T-cell (primary cell): Measurements from ENCODE around the gene BOC. TPM values are rescaled to one million over a fixed set of nuclear protein-coding genes. Genes with fewer than 3 reads are reported as not detected.

ENCODE experiments used
- ATAC-seq, 4 experiments: fragments of 200-7000 bp in 3 of 4; fragments of 150-1000 bp in 1 of 4; cut with Tn5 transposase; replicated peaks in 1 of 4; 1 replicate in 3 of 4; 2 replicates in 1 of 4; pipeline ENCODE4 v1.10.0; 2021; ENCODE audit warnings: moderate library complexity in 3 of 4, mild to moderate bottlenecking in 2 of 4, moderate number of reproducible peaks in 1 of 4
- CTCF ChIA-PET, 2 donors: fragments of 300-600 bp; sonication (Branson Sonifier 250); formaldehyde crosslinking; loops; one replicate each; lab custom pipeline; 2022; ENCODE audit warnings: antibody characterized with exemption in 2 of 2; lab: Charles Lee
- POLR2A ChIA-PET, 2 donors: fragments of 300-600 bp; sonication (Branson Sonifier 250); formaldehyde crosslinking; loops; one replicate each; lab custom pipeline; 2022; ENCODE audit warnings: antibody characterized with exemption in 2 of 2; lab: Charles Lee
- DNase-seq, 35 experiments: peaks; one replicate each; pipeline versions ENCODE4 v3.0.0 to v3.0.0-alpha.2; 2013 to 2023
- H3K27ac ChIP-seq: one replicate; pipeline ENCODE4 v1.5.1; 2013; ENCODE audit warnings: low read length
- H3K27me3 ChIP-seq, 2 experiments: replicated peaks in 1 of 2; 1 replicate in 1 of 2; 2 replicates in 1 of 2; pipeline versions ENCODE4 v1.6.1 to v1.7.0; 2013; ENCODE audit warnings: low read length in 1 of 2, mixed read lengths in 1 of 2; ENCODE audit not compliant: control insufficient read depth in 2 of 2, insufficient read depth in 2 of 2; ENCODE audit errors: extremely low read depth in 1 of 2
- H3K36me3 ChIP-seq, 2 donors: 1 replicate in 1 of 2; 2 replicates in 1 of 2; pipeline versions ENCODE4 v1.6.1 to v1.7.0; 2013; ENCODE audit warnings: low read length in 1 of 2; ENCODE audit not compliant: control insufficient read depth in 2 of 2, insufficient read depth in 1 of 2; ENCODE audit errors: extremely low read depth in 1 of 2
- H3K4me1 ChIP-seq, 2 experiments: 1 replicate in 1 of 2; 2 replicates in 1 of 2; pipeline versions ENCODE4 v1.6.1 to v1.7.0; 2013; ENCODE audit warnings: low read length in 2 of 2, mixed read lengths in 1 of 2; ENCODE audit not compliant: insufficient read depth in 2 of 2, control insufficient read depth in 1 of 2; ENCODE audit errors: extremely low read depth in 1 of 2
- H3K4me3 ChIP-seq, 2 donors: 1 replicate in 1 of 2; 2 replicates in 1 of 2; pipeline versions ENCODE4 v1.5.1 to v1.7.0; 2013; ENCODE audit warnings: mild to moderate bottlenecking in 2 of 2, low read length in 1 of 2, moderate library complexity in 1 of 2; ENCODE audit not compliant: control insufficient read depth in 1 of 2; ENCODE audit errors: extremely low read depth in 1 of 2
- H3K9me3 ChIP-seq: 2 replicates; pipeline ENCODE4 v1.7.0; 2013
- H3K27ac Mint-ChIP-seq, 2 donors: one replicate each; pipeline ENCODE4 v1.8.0; 2020 to 2021; ENCODE audit warnings: mild to moderate bottlenecking in 2 of 2, mixed read lengths in 2 of 2
- H3K27me3 Mint-ChIP-seq, 2 donors: one replicate each; pipeline ENCODE4 v1.8.0; 2021 to 2022; ENCODE audit warnings: mixed read lengths in 2 of 2
- H3K36me3 Mint-ChIP-seq: one replicate; pipeline ENCODE4 v1.8.0; 2021; ENCODE audit warnings: mixed read lengths
- H3K4me1 Mint-ChIP-seq, 3 donors: one replicate each; pipeline ENCODE4 v1.8.0; 2020 to 2022; ENCODE audit warnings: mixed read lengths in 3 of 3, mild to moderate bottlenecking in 1 of 3
- H3K4me3 Mint-ChIP-seq, 3 donors: one replicate each; pipeline ENCODE4 v1.8.0; 2020 to 2022; ENCODE audit warnings: mild to moderate bottlenecking in 3 of 3, mixed read lengths in 3 of 3, moderate library complexity in 3 of 3
- H3K9me3 Mint-ChIP-seq, 3 donors: one replicate each; pipeline ENCODE4 v1.8.0; 2020 to 2022; ENCODE audit warnings: mixed read lengths in 3 of 3
- WGBS: methylation state at CpG from one replicate; pipeline ENCODE4 v1.1.5; 2013; ENCODE audit warnings: missing lambda C conversion rate; ENCODE audit not compliant: insufficient coverage; 5-methylcytosine and 5-hydroxymethylcytosine counted together
- total RNA-seq, 35 experiments: library from RNA in 6 of 35; stranded (reverse) in 6 of 35; fragments of 120-200 nt in 1 of 35; gene quantifications; one replicate each; pipeline versions ENCODE4 v1.2.1 to v1.2.4 and lab custom pipeline; 2013 to 2026

The BOC gene
- total RNA-seq, 5 donors from 2014 or later (not counting 1 experiment from before 2014, with no cell fraction given): 0.16 to 0.20 TPM; not detected in 3

DNA sequence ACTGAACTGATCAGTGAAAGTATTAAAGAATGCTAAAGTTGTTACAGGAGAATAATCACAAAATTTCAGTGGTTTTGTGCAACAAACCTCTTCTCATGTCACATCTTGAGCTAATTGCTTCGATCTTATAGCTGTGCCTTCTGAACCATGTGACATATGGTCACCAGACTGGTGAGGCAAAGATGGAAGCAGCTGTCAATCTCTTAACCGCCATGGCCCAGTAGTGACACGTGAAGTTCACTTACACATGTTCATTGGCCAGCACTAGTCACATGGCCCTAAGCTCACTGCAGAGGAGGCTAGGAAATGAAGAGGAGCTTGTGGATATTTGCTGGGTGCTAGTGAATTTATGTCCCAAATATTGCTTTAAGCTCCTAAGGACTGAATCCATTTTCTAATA, 32.5 kb downstream of the BOC start:
- DNase-seq (no peak), ATAC-seq (no peak)
- H3K4me3 Mint-ChIP-seq: no peak overlapping the region
- WGBS: 29% methylated on average over 1 of the region's 3 CpGs
- peaks cover 9 to 19% of the 10 kb centered on the region in 2 donors for H3K27me3 Mint-ChIP-seq
- no peaks in the 10 kb centered on the region for H3K9me3 Mint-ChIP-seq
- POLR2A ChIA-PET: no interaction called here
- no peaks in the 10 kb centered on the region for H3K36me3 ChIP-seq
- no peak overlapping the region for H3K27ac Mint-ChIP-seq
- peaks cover 0 to 4% of the 10 kb centered on the region in 2 experiments for H3K27me3 ChIP-seq
- peaks cover 0 to 6% of the 10 kb centered on the region in 2 experiments for H3K4me1 ChIP-seq
- H3K4me1 Mint-ChIP-seq: peaks cover 8 to 12% (median 11%) of the 10 kb centered on the region in 3 donors
- no peak overlapping the region for H3K27ac ChIP-seq
- CTCF ChIA-PET: no interaction called here
- H3K36me3 Mint-ChIP-seq: no peaks in the 10 kb centered on the region
- H3K4me3 ChIP-seq: no peak overlapping the region
- no peaks in the 10 kb centered on the region for H3K9me3 ChIP-seq

DNA sequence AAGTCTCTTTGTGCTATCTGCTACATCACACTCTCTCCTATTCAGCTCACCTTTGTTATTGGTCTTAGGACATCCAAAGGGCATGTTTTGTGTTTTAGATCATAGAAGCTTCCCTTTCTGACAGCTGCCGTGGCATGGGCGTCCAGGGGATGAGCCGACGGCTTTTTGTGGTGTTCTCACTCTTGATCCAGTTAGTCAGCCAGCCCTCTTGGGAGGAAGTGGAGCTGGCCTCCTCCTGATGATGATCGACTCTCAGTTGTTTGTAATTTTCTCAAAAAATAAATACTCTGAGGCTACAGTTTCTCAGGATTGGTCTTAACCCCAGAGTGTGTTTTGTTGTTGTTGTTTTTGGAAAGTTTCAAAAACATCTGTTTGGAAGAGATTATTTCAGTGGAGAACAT, 34.4 kb downstream of the BOC start:
- no peaks in the 10 kb centered on the region for H3K36me3 ChIP-seq
- no peak for DNase-seq
- H3K27me3 Mint-ChIP-seq: peaks cover 11 to 17% of the 10 kb centered on the region in 2 donors
- H3K4me1 Mint-ChIP-seq: peaks cover 8 to 12% (median 11%) of the 10 kb centered on the region in 3 donors
- H3K9me3 Mint-ChIP-seq: no peaks in the 10 kb centered on the region
- POLR2A ChIA-PET: no interaction called here
- H3K4me3 ChIP-seq: no peak overlapping the region
- H3K4me3 Mint-ChIP-seq: no peak overlapping the region
- no peak for ATAC-seq
- H3K36me3 Mint-ChIP-seq: no peaks in the 10 kb centered on the region
- H3K27ac ChIP-seq: no peak overlapping the region
- H3K9me3 ChIP-seq: no peaks in the 10 kb centered on the region
- CTCF ChIA-PET: no interaction called here
- H3K4me1 ChIP-seq: peaks cover 0 to 6% of the 10 kb centered on the region in 2 experiments
- no peak overlapping the region for H3K27ac Mint-ChIP-seq
- WGBS: 90% methylated on average over 4 of the region's 5 CpGs
- peaks cover 0 to 4% of the 10 kb centered on the region in 2 experiments for H3K27me3 ChIP-seq

DNA sequence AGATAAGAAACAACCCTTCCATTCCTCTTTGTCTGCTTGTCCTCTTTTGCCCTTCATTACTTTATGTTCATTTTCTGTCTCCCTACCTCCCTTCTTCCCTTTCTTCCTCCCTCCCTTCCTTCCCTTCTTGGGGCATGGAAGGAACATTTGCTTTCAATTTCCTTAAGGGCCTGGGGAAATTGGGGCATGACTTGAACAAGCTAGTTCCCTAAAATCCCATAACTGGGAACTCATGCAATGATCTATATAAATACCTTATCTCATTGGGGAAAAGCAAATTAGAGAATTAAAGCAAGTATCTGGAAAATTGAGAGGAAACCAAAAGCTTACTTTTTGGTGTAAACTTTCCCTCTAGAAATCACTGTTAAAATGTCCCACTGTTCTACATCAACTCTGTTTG, 35.7 kb downstream of the BOC start:
- H3K27me3 Mint-ChIP-seq: peaks cover 11 to 13% of the 10 kb centered on the region in 2 donors
- Histone ChIP-seq H3K27me3 (peaks cover 0 to 7% of the 10 kb centered on the region in 2 experiments), H3K4me1 (peaks cover 0 to 6% of the 10 kb centered on the region in 2 experiments), H3K9me3 (no peaks in the 10 kb centered on the region), H3K4me3 (no peak overlapping the region), H3K27ac (no peak overlapping the region), H3K36me3 (no peaks in the 10 kb centered on the region)
- H3K4me3 Mint-ChIP-seq: no peak overlapping the region
- H3K36me3 Mint-ChIP-seq: no peaks in the 10 kb centered on the region
- peaks cover 5 to 7% (median 6%) of the 10 kb centered on the region in 3 donors for H3K4me1 Mint-ChIP-seq
- CTCF ChIA-PET: interaction anchor here (0.7 to 0.8 kb wide), 3 partner anchors 22 to 489 kb away, joined by 5 to 12 read pairs (median 7); no protein-coding TSS in a partner anchor
- H3K9me3 Mint-ChIP-seq: no peaks in the 10 kb centered on the region
- no peak overlapping the region for H3K27ac Mint-ChIP-seq
- ATAC-seq (no peak), DNase-seq (no peak)
- POLR2A ChIA-PET: no interaction called here

DNA sequence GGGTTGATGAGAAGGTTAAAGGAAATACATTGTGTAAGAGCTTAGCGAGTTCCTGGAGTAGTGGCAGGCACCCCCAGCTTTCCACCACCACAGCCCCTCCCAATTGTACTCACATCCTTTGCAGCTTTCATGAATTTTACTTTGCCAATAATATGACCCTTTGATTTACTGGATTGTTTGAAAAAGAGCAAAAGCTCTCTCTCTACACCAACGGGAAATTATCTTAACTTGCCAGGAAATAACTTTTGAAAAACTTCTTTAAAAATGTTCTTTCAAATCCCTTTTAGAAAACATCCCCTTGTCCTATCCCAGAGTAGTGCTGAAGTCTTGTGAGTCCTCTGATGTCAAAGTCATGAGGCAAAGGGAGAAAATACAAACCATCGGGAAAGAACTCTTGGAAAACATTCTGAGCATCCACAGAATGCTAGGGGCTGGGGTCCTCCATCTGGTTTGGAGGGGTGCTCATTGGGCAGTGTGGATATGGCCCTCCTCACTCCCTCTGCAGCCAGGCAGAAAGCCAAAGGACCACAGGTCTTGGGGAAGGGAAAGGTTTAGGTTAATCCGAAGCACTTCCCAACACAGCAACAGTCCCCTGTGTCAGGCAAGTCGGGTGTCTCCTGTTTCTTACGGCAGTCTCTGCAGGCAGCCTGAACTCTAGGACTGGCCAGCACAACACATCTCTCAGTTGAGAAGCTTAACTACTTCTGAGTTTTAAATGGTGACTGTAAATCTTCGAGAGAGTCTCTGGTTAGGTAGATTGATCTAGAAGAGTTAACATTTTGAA, 36.5 kb downstream of the BOC start:
- CTCF ChIA-PET: interaction anchor here (0.7 to 0.8 kb wide), 2 partner anchors 21 to 488 kb away, joined by 5 to 12 read pairs; no protein-coding TSS in a partner anchor

DNA sequence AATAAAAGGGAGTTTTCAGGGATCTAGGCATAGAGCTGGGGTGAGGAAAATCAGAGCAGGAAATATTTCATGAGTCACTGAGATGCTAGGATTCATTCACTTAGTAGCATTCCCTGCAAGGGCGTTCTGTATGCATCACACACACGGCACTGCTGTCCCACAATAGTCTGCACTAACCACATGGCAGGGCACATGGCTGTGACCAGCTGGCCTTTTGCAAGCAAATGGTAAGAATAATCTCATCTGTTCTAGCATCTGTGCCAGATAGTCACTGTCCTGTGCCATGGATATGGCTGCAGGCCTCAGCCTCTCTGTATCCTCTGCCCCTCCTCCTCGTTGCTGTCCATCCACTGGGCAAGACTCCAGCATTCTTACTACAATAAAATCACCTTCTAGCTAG, 37.8 kb downstream of the BOC start:
- WGBS: 73% methylated on average over 2 of the region's 3 CpGs
- H3K4me1 ChIP-seq: no peaks in the 10 kb centered on the region

More for the DNA sequence above, 36.5 kb downstream of the BOC start:
- Mint-ChIP-seq H3K4me1 (no peaks in the 10 kb centered on the region), H3K36me3 (no peaks in the 10 kb centered on the region), H3K4me3 (no peak overlapping the region), H3K27ac (no peak overlapping the region), H3K9me3 (no peaks in the 10 kb centered on the region), H3K27me3 (peaks cover 11 to 13% of the 10 kb centered on the region in 2 donors)
- ATAC-seq (no peak), DNase-seq (no peak)
- Histone ChIP-seq H3K4me1 (peaks cover 0 to 2% of the 10 kb centered on the region in 2 experiments), H3K36me3 (no peaks in the 10 kb centered on the region), H3K27me3 (peaks cover 0 to 12% of the 10 kb centered on the region in 2 experiments), H3K9me3 (no peaks in the 10 kb centered on the region), H3K4me3 (no peak overlapping the region), H3K27ac (no peak overlapping the region)
- POLR2A ChIA-PET: no interaction called here
- no CpG with 5 or more reads among the region's 7 CpGs for WGBS

DNA sequence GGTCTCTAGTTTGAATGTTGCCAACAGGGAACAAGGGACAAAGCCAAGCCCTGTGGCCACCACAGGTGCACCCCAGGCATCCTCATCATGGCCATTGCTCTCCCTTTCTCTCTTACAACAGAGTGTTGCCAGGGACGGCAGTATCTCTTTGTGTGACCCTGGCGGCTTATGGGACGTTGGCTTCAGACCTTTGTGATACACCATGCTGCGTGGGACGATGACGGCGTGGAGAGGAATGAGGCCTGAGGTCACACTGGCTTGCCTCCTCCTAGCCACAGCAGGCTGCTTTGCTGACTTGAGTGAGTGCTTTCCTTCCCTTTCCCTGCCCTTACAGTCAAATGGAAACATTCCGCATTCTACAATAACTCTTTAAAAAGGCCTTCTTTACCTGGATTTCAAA, 38.2 kb downstream of the BOC start:
- peaks cover 0 to 12% of the 10 kb centered on the region in 2 experiments for H3K27me3 ChIP-seq
- ChIA-PET POLR2A (interaction anchor here in 1 of 2 donors (0.6 kb wide), 1 partner anchor 47 kb away, joined by 3 read pairs; no protein-coding TSS in a partner anchor), CTCF (no interaction called here)
- Mint-ChIP-seq H3K36me3 (no peaks in the 10 kb centered on the region), H3K4me1 (no peaks in the 10 kb centered on the region), H3K27me3 (peaks cover 10 to 11% of the 10 kb centered on the region in 2 donors), H3K27ac (no peak overlapping the region), H3K4me3 (no peak overlapping the region), H3K9me3 (no peaks in the 10 kb centered on the region)
- DNase-seq (no peak), ATAC-seq (no peak)
- H3K4me1 ChIP-seq: no peaks in the 10 kb centered on the region
- no peaks in the 10 kb centered on the region for H3K9me3 ChIP-seq
- no peak overlapping the region for H3K4me3 ChIP-seq
- H3K36me3 ChIP-seq: no peaks in the 10 kb centered on the region
- no peak overlapping the region for H3K27ac ChIP-seq
- WGBS: 96% methylated on average over 7 of the region's 8 CpGs

More for the DNA sequence above, 37.8 kb downstream of the BOC start:
- no peaks in the 10 kb centered on the region for H3K4me1 Mint-ChIP-seq
- ChIA-PET CTCF (no interaction called here), POLR2A (interaction anchor here in 1 of 2 donors (0.6 kb wide), 1 partner anchor 47 kb away, joined by 3 read pairs; no protein-coding TSS in a partner anchor)
- H3K27ac Mint-ChIP-seq: no peak overlapping the region
- peaks cover 10 to 11% of the 10 kb centered on the region in 2 donors for H3K27me3 Mint-ChIP-seq
- Histone ChIP-seq H3K36me3 (no peaks in the 10 kb centered on the region), H3K27ac (no peak overlapping the region), H3K4me3 (no peak overlapping the region), H3K9me3 (no peaks in the 10 kb centered on the region), H3K27me3 (peaks cover 0 to 12% of the 10 kb centered on the region in 2 experiments)
- no peak overlapping the region for H3K4me3 Mint-ChIP-seq
- DNase-seq: no peak
- no peaks in the 10 kb centered on the region for H3K36me3 Mint-ChIP-seq
- ATAC-seq: no peak
- H3K9me3 Mint-ChIP-seq: no peaks in the 10 kb centered on the region
